IMR-90 (cell line): ENCODE results near the gene MFN2. TPM values are rescaled to one million over a fixed set of nuclear protein-coding genes. Genes with fewer than 3 reads are reported as not detected.

Experiments used
- ATAC-seq: fragments of 200-7000 bp; cut with Tn5 transposase; 2 replicates; pipeline ENCODE4 v1.9.1; 2020; ENCODE audit warnings: low read depth, mild to moderate bottlenecking, moderate library complexity
- BruUV-seq: library from RNA; stranded (reverse); fragments of 400-500 nt; replicated peaks from 2 replicates; lab custom pipeline; 2021; lab: Mats Ljungman, UMichigan
- CTCF ChIA-PET: fragments of 300-600 bp; formaldehyde crosslinking; extraction: SDS; loops from one replicate; lab custom pipeline; 2021; ENCODE audit warnings: antibody characterized with exemption; lab: Yijun Ruan, JAX
- POLR2A ChIA-PET: fragments of 300-600 bp; sonication (Branson Sonifier 250); formaldehyde crosslinking; loops from one replicate; lab custom pipeline; 2022; ENCODE audit warnings: antibody characterized with exemption; ENCODE audit not compliant: unreplicated experiment; lab: Charles Lee
- DNase-seq: peaks from one replicate; pipeline ENCODE4 v3.0.0; 2013
- H2AFZ ChIP-seq: replicated peaks from 2 replicates; pipeline ENCODE3; 2013; ENCODE audit warnings: low read length, mild to moderate bottlenecking; ENCODE audit not compliant: poor library complexity
- H2AK5ac ChIP-seq: 2 replicates; pipeline ENCODE4 v1.6.1; 2013; ENCODE audit warnings: low read depth, low read length, inconsistent platforms
- H2AK9ac ChIP-seq: replicated peaks from 2 replicates; pipeline ENCODE3; 2013; ENCODE audit warnings: mild to moderate bottlenecking, low read depth, low read length, moderate library complexity; ENCODE audit not compliant: poor library complexity
- H2BK120ac ChIP-seq: 2 replicates; pipeline ENCODE4 v1.6.1; 2013; ENCODE audit warnings: low read depth, low read length, inconsistent platforms
- H2BK15ac ChIP-seq: 3 replicates; pipeline ENCODE4 v1.6.1; 2013; ENCODE audit warnings: low read depth, low read length, inconsistent platforms
- H2BK20ac ChIP-seq: 2 replicates; pipeline ENCODE4 v1.6.1; 2013; ENCODE audit warnings: low read depth, mild to moderate bottlenecking, inconsistent platforms, low read length, moderate library complexity
- H2BK5ac ChIP-seq: 2 replicates; pipeline ENCODE4 v1.6.1; 2013; ENCODE audit warnings: mild to moderate bottlenecking, low read depth, low read length, inconsistent platforms; ENCODE audit not compliant: poor library complexity, severe bottlenecking
- H3K14ac ChIP-seq: replicated peaks from 2 replicates; pipeline ENCODE4 v1.6.1; 2013; ENCODE audit warnings: low read depth, low read length, inconsistent platforms
- H3K18ac ChIP-seq: 2 replicates; pipeline ENCODE4 v1.6.1; 2013; ENCODE audit warnings: low read depth, low read length, control low read depth
- H3K23ac ChIP-seq: 2 replicates; pipeline ENCODE4 v1.6.1; 2013; ENCODE audit warnings: low read depth, low read length, inconsistent platforms
- H3K27ac ChIP-seq: 2 replicates; pipeline ENCODE4 v1.5.1; 2013; ENCODE audit warnings: mild to moderate bottlenecking, control low read depth, low read length; ENCODE audit not compliant: insufficient read depth
- H3K27me3 ChIP-seq: 2 replicates; pipeline ENCODE4 v1.6.1; 2013; ENCODE audit warnings: low read length; ENCODE audit not compliant: control insufficient read depth, insufficient read depth
- H3K36me3 ChIP-seq: 2 replicates; pipeline ENCODE4 v1.6.1; 2013; ENCODE audit warnings: low read length, mixed read lengths; ENCODE audit not compliant: control insufficient read depth, insufficient read depth
- H3K4ac ChIP-seq: 2 replicates; pipeline ENCODE4 v1.6.1; 2013; ENCODE audit warnings: low read depth, low read length, inconsistent platforms
- H3K4me1 ChIP-seq: 2 replicates; pipeline ENCODE4 v1.6.1; 2013; ENCODE audit warnings: low read length, mixed read lengths; ENCODE audit not compliant: control insufficient read depth, insufficient read depth
- H3K4me2 ChIP-seq: 2 replicates; pipeline ENCODE4 v1.6.1; 2013; ENCODE audit warnings: low read depth, mild to moderate bottlenecking, control low read depth, low read length, moderate library complexity
- H3K4me3 ChIP-seq: 2 replicates; pipeline ENCODE4 v1.5.1; 2013; ENCODE audit warnings: low read depth, mild to moderate bottlenecking, control low read depth, low read length, moderate library complexity; ENCODE audit not compliant: insufficient read depth
- H3K56ac ChIP-seq: 2 replicates; pipeline ENCODE4 v1.6.1; 2013; ENCODE audit warnings: low read length, inconsistent platforms; ENCODE audit not compliant: insufficient read depth; ENCODE audit errors: extremely low read depth
- H3K79me1 ChIP-seq, 2 experiments: 2 replicates each; pipeline ENCODE4 v1.6.1; 2013; ENCODE audit warnings: low read length in 2 of 2, inconsistent platforms in 1 of 2, low read depth in 1 of 2
- H3K9ac ChIP-seq: 2 replicates; pipeline ENCODE4 v1.6.1; 2013; ENCODE audit warnings: low read depth, low read length, control low read depth
- H3K9me1 ChIP-seq: 2 replicates; pipeline ENCODE4 v1.6.1; 2013; ENCODE audit warnings: low read length, inconsistent platforms; ENCODE audit not compliant: insufficient read depth
- H3K9me3 ChIP-seq: 2 replicates; pipeline ENCODE4 v1.6.1; 2013; ENCODE audit warnings: low read length; ENCODE audit not compliant: control insufficient read depth, insufficient read depth
- H4K20me1 ChIP-seq: 2 replicates; pipeline ENCODE4 v1.6.1; 2013; ENCODE audit warnings: low read length, inconsistent platforms; ENCODE audit not compliant: insufficient read depth
- H4K5ac ChIP-seq: 2 replicates; pipeline ENCODE4 v1.6.1; 2013; ENCODE audit warnings: mild to moderate bottlenecking, low read depth, low read length, control low read depth
- H4K8ac ChIP-seq, 2 experiments: 2 replicates each; pipeline ENCODE4 v1.6.1; 2013; ENCODE audit warnings: low read depth in 2 of 2, low read length in 2 of 2, control low read depth in 1 of 2, inconsistent platforms in 1 of 2
- H4K91ac ChIP-seq: 2 replicates; pipeline ENCODE4 v1.6.1; 2013; ENCODE audit warnings: low read depth, low read length, inconsistent platforms; ENCODE audit not compliant: insufficient read depth
- BHLHE40 ChIP-seq: fragments of 150-350 bp; IDR thresholded peaks from 2 replicates; pipeline ENCODE4 v1.6.1; 2016; ENCODE audit warnings: mild to moderate bottlenecking, low read depth, low read length
- CHD1 ChIP-seq: IDR thresholded peaks from 2 replicates; pipeline ENCODE4 v1.6.1; 2012; ENCODE audit warnings: low read depth, low read length, improper control_type of control experiment
- FOS ChIP-seq: fragments of 150-350 bp; IDR thresholded peaks from 2 replicates; pipeline ENCODE4 v1.6.1; 2016; ENCODE audit warnings: low read depth, low read length
- MAFK ChIP-seq: IDR thresholded peaks from 2 replicates; pipeline ENCODE4 v1.6.1; 2012; ENCODE audit warnings: low read depth, low read length, improper control_type of control experiment
- MAZ ChIP-seq: IDR thresholded peaks from 2 replicates; pipeline ENCODE4 v1.6.1; 2012; ENCODE audit warnings: low read depth, mild to moderate bottlenecking, low read length, improper control_type of control experiment, moderate library complexity, borderline replicate concordance
- MXI1 ChIP-seq: IDR thresholded peaks from 2 replicates; pipeline ENCODE4 v1.6.1; 2012; ENCODE audit warnings: low read depth, mild to moderate bottlenecking, low read length, moderate library complexity, borderline replicate concordance
- NFE2L2 ChIP-seq: fragments of 150-350 bp; IDR thresholded peaks from 2 replicates; pipeline ENCODE4 v1.6.1; 2016; ENCODE audit warnings: low read depth, mild to moderate bottlenecking, low read length
- POLR2A ChIP-seq: IDR thresholded peaks from 2 replicates; pipeline ENCODE4 v1.6.1; 2012; ENCODE audit warnings: mild to moderate bottlenecking, low read depth, low read length
- RAD21 ChIP-seq: IDR thresholded peaks from 2 replicates; pipeline ENCODE4 v1.6.1; 2012; ENCODE audit warnings: low read length, improper control_type of control experiment
- RCOR1 ChIP-seq: IDR thresholded peaks from 2 replicates; pipeline ENCODE4 v1.6.1; 2012; ENCODE audit warnings: mild to moderate bottlenecking, low read length, improper control_type of control experiment; ENCODE audit not compliant: insufficient replicate concordance
- RFX5 ChIP-seq: IDR thresholded peaks from 2 replicates; pipeline ENCODE4 v1.8.0; 2012; ENCODE audit warnings: low read depth, mild to moderate bottlenecking, low read length, moderate library complexity
- SMC3 ChIP-seq: fragments of 150-350 bp; IDR thresholded peaks from 2 replicates; pipeline ENCODE4 v1.6.1; 2016; ENCODE audit warnings: low read depth, mild to moderate bottlenecking, antibody characterized with exemption, low read length, moderate library complexity
- WGBS, 2 experiments: methylation state at CpG; one replicate each; pipeline versions ENCODE4 v1.1.5 to v1.1.7; 2013; ENCODE audit warnings: missing lambda C conversion rate in 2 of 2; ENCODE audit not compliant: insufficient read length in 1 of 2; ENCODE audit errors: extremely low coverage in 2 of 2; 5-methylcytosine and 5-hydroxymethylcytosine counted together
- dilution Hi-C: fragments of 300-500 bp; cut with HindIII; formaldehyde crosslinking; loops from one replicate; pipeline ENCODE4 v1.14.3; 2018; ENCODE audit warnings: low sequenced_read_pairs; ENCODE audit not compliant: unreplicated experiment
- in situ Hi-C: fragments of 300-500 bp; cut with MboI; formaldehyde crosslinking; loops from 3 replicates; pipeline ENCODE4 v1.14.3; 2019; ENCODE audit warnings: low sequenced_read_pairs, inconsistent platforms, mixed read lengths
- intact Hi-C: fragments of 100-400 bp; cut with micrococcal nuclease; formaldehyde crosslinking; loops from 2 replicates; pipeline ENCODE4 v1.10.0; 2022
- polyA plus RNA-seq, 3 experiments: library from polyadenylated mRNA; depleted of rRNA; stranded (reverse); fragments of >200 nt; gene quantifications; 2 replicates each; pipeline ENCODE4 v1.2.3, GENCODE V29; 2012; ENCODE audit warnings: low replicate concordance in 1 of 3
- total RNA-seq: library from RNA; depleted of rRNA; stranded (reverse); fragments of >200 nt; gene quantifications from 2 replicates; pipeline ENCODE4 v1.2.3, GENCODE V29; 2012
- TF ChIP-seq, protein P1 (sequence below): conservative IDR thresholded peaks from 2 replicates; pipeline ENCODE4 v1.5.1; 2012; ENCODE audit warnings: mild to moderate bottlenecking, low read depth, low read length, improper control_type of control experiment
- TF ChIP-seq, protein P2 (sequence below): fragments of 150-350 bp; IDR thresholded peaks from 2 replicates; pipeline ENCODE4 v1.6.1; 2016; ENCODE audit warnings: low read depth, mild to moderate bottlenecking, low read length, moderate library complexity, borderline replicate concordance
- TF ChIP-seq, protein P3 (sequence below): fragments of 150-350 bp; IDR thresholded peaks from 2 replicates; pipeline ENCODE4 v1.6.1; 2017; ENCODE audit warnings: mild to moderate bottlenecking, antibody characterized with exemption, low read length, low read depth

The MFN2 gene
- total and polyA plus RNA-seq, 2 of the 4 experiments (the other 2 are of a cell fraction): 52.8 to 84.2 TPM

DNA sequence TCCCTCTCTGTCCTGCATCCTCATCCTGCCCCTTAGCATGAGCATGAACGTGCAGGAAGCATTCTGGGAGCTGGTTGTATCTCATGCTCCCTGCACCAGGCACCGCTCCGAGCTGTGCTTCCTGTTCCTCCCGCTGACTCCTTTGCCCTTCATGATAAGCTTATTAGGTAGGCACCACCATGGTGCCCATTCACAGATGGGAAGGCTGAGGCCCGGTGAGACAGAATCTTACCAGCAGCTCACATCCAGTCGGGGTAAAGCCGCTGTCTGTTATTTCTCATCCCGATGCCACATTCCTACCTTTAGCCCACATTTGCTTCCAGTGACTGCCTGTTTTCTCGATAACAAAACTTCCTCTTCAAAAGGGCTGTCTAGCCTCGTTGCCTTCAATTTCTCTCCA, 46.3 kb downstream of the MFN2 start:
- no peak overlapping the region for H2BK5ac ChIP-seq
- H2BK20ac ChIP-seq: no peak overlapping the region
- in situ Hi-C loops: no loop called here
- H4K91ac ChIP-seq: no peak overlapping the region
- no peak overlapping the region for H3K18ac ChIP-seq
- peaks cover 0 to 7% of the 10 kb centered on the region in 2 experiments; a peak in 3 of 4 replicates for H3K79me1 ChIP-seq
- H3K4me3 ChIP-seq: no peak overlapping the region
- no peaks in the 10 kb centered on the region; the same call in 1 of the 2 replicates for H4K20me1 ChIP-seq
- no peak overlapping the region for H3K4me2 ChIP-seq
- no peak overlapping the region for H2BK15ac ChIP-seq
- no peak overlapping the region for H3K27ac ChIP-seq
- TF ChIP-seq BHLHE40 (no peak), FOS (no peak), SMC3 (no peak), RCOR1 (no peak), MXI1 (no peak), RFX5 (no peak), NFE2L2 (no peak), RAD21 (no peak), MAFK (no peak), POLR2A (no peak), CHD1 (no peak), MAZ (no peak)
- TF ChIP-seq, protein P1, sequence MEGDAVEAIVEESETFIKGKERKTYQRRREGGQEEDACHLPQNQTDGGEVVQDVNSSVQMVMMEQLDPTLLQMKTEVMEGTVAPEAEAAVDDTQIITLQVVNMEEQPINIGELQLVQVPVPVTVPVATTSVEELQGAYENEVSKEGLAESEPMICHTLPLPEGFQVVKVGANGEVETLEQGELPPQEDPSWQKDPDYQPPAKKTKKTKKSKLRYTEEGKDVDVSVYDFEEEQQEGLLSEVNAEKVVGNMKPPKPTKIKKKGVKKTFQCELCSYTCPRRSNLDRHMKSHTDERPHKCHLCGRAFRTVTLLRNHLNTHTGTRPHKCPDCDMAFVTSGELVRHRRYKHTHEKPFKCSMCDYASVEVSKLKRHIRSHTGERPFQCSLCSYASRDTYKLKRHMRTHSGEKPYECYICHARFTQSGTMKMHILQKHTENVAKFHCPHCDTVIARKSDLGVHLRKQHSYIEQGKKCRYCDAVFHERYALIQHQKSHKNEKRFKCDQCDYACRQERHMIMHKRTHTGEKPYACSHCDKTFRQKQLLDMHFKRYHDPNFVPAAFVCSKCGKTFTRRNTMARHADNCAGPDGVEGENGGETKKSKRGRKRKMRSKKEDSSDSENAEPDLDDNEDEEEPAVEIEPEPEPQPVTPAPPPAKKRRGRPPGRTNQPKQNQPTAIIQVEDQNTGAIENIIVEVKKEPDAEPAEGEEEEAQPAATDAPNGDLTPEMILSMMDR: no peak
- TF ChIP-seq, protein P2, sequence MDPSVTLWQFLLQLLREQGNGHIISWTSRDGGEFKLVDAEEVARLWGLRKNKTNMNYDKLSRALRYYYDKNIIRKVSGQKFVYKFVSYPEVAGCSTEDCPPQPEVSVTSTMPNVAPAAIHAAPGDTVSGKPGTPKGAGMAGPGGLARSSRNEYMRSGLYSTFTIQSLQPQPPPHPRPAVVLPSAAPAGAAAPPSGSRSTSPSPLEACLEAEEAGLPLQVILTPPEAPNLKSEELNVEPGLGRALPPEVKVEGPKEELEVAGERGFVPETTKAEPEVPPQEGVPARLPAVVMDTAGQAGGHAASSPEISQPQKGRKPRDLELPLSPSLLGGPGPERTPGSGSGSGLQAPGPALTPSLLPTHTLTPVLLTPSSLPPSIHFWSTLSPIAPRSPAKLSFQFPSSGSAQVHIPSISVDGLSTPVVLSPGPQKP: no peak
- TF ChIP-seq, protein P3, sequence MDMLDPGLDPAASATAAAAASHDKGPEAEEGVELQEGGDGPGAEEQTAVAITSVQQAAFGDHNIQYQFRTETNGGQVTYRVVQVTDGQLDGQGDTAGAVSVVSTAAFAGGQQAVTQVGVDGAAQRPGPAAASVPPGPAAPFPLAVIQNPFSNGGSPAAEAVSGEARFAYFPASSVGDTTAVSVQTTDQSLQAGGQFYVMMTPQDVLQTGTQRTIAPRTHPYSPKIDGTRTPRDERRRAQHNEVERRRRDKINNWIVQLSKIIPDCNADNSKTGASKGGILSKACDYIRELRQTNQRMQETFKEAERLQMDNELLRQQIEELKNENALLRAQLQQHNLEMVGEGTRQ: no peak
- ATAC-seq (no peak), DNase-seq (no peak)
- no peak overlapping the region for H2AK9ac ChIP-seq
- no peaks in the 10 kb centered on the region for H3K27me3 ChIP-seq
- no TSS peak for BruUV-seq
- H3K4me1 ChIP-seq: no peaks in the 10 kb centered on the region
- no peak overlapping the region for H2AK5ac ChIP-seq
- no CpG with 5 or more reads among the region's 10 CpGs for WGBS, 2 experiments
- ChIA-PET POLR2A (no interaction called here), CTCF (no interaction called here)
- no peak overlapping the region for H4K5ac ChIP-seq
- dilution Hi-C loops: no loop called here
- peaks cover 53% of the 10 kb centered on the region for H3K36me3 ChIP-seq
- 0 out of 2 replicates have a peak, but pooled peaks cover 2% of the 10 kb centered on the region for H3K9me1 ChIP-seq
- H3K56ac ChIP-seq: no peak overlapping the region
- H3K4ac ChIP-seq: no peak overlapping the region
- intact Hi-C loops: no loop called here
- no peak overlapping the region for H3K23ac ChIP-seq
- H3K9ac ChIP-seq: no peak overlapping the region
- H2BK120ac ChIP-seq: no peak overlapping the region
- no peak overlapping the region for H2AFZ ChIP-seq
- H3K9me3 ChIP-seq: no peaks in the 10 kb centered on the region
- H4K8ac ChIP-seq: no peak overlapping the region
- H3K14ac ChIP-seq: no peak overlapping the region
